PC-3 (cell line): ENCODE results near the gene TMPRSS11E.

ENCODE experiments used
- CTCF ChIP-seq: fragments of 300-600 bp; sonication (generic); conservative IDR thresholded peaks from 2 replicates; pipeline ENCODE4 v1.5.1; 2017; ENCODE audit warnings: antibody characterized with exemption, low read depth, mild to moderate bottlenecking, low read length
- EZH2 ChIP-seq: fragments of 300-600 bp; sonication (generic); IDR thresholded peaks from one replicate; pipeline ENCODE4 v1.6.1; 2017; ENCODE audit warnings: antibody characterized with exemption, mild to moderate bottlenecking, low read length; ENCODE audit not compliant: unreplicated experiment
- EZH2phosphoT487 ChIP-seq: fragments of 300-600 bp; sonication (generic); IDR thresholded peaks from 2 replicates; pipeline ENCODE4 v1.6.1; 2018; ENCODE audit warnings: mild to moderate bottlenecking, antibody characterized with exemption, low read length, borderline replicate concordance

GRCh38 chr4:68476191-68476590 is 28.9 kb downstream of the TMPRSS11E start:
- TF ChIP-seq CTCF: no peak
- no peak for TF ChIP-seq EZH2phosphoT487
- TF ChIP-seq EZH2: no peak
